Measurements from ENCODE around the gene ITPK1. TPM values are rescaled to one million over a fixed set of nuclear protein-coding genes. Genes with fewer than 3 reads are reported as not detected.
A peak's percentile ranks its signal among the peaks of the same experiment; 100 is the strongest.

The ITPK1 gene
- total and polyA plus RNA-seq, 7 experiments from 2014 or later = 10.2 to 71.8 (median 21.3) TPM

- Histone ChIP-seq H3K27me3 (ENCODE audit: control insufficient read depth in 2 of 2, insufficient read depth in 2 of 2, low read length in 2 of 2) (no peaks in the 10 kb centered on the region), H3K4me1 (ENCODE audit: control insufficient read depth in 2 of 2, insufficient read depth in 2 of 2, low read length in 2 of 2) (no peaks in the 10 kb centered on the region), H3K27ac (ENCODE audit: low read depth, low read length) (no peak overlapping the region), H3K36me3 (ENCODE audit: control insufficient read depth in 2 of 3, insufficient read depth in 3 of 3, low read length in 3 of 3) (no peaks in the 10 kb centered on the region), H3K4me3 (ENCODE audit: low read length) (no peak overlapping the region), H3K9me3 (ENCODE audit: control insufficient read depth in 2 of 3, low read length in 3 of 3) (no peaks in the 10 kb centered on the region)
- Mint-ChIP-seq H3K36me3 (no peaks in the 10 kb centered on the region), H3K27me3 (no peaks in the 10 kb centered on the region), H3K4me1 (peaks cover 19 to 58% (median 27%) of the 10 kb centered on the region in 7 donors), H3K4me3 (no peak overlapping the region), H3K27ac (peak overlapping the region in 1 of 9 donors; percentile 45), H3K9me3 (no peaks in the 10 kb centered on the region)
- DNase-seq (no peak), ATAC-seq (no peak)
- ChIA-PET POLR2A (interaction anchor here (0.9 kb wide), 1 partner anchor 164 kb away, joined by 3 read pairs; no protein-coding TSS in a partner anchor), CTCF (no interaction called here)
- intact Hi-C loops (cut with micrococcal nuclease) = no loop called here
These were observed 74.7 kb downstream of the ITPK1 start for GRCh38 chr14:93040982-93041381.

GRCh38 chr14:93040443-93040842, 75.3 kb downstream of the ITPK1 start:
- intact Hi-C loops (cut with micrococcal nuclease) = no loop called here
- POLR2A ChIA-PET = interaction anchor here (0.9 kb wide), 1 partner anchor 165 kb away, joined by 3 read pairs; no protein-coding TSS in a partner anchor
- Histone ChIP-seq H3K27me3 (ENCODE audit: control insufficient read depth in 2 of 2, insufficient read depth in 2 of 2, low read length in 2 of 2) (no peaks in the 10 kb centered on the region), H3K4me3 (ENCODE audit: low read length) (no peak overlapping the region), H3K27ac (ENCODE audit: low read depth, low read length) (no peak overlapping the region), H3K4me1 (ENCODE audit: control insufficient read depth in 2 of 2, insufficient read depth in 2 of 2, low read length in 2 of 2) (no peaks in the 10 kb centered on the region), H3K36me3 (ENCODE audit: control insufficient read depth in 2 of 3, insufficient read depth in 3 of 3, low read length in 3 of 3) (no peaks in the 10 kb centered on the region), H3K9me3 (ENCODE audit: control insufficient read depth in 2 of 3, low read length in 3 of 3) (no peaks in the 10 kb centered on the region)
- H3K9me3 Mint-ChIP-seq = no peaks in the 10 kb centered on the region
- peak overlapping the region in 1 of 9 donors; percentile 45 for H3K27ac Mint-ChIP-seq
- CTCF ChIA-PET = no interaction called here
- DNase-seq = no peak
- no peak overlapping the region for H3K4me3 Mint-ChIP-seq
- peaks cover 19 to 54% (median 25%) of the 10 kb centered on the region in 7 donors for H3K4me1 Mint-ChIP-seq
- no peaks in the 10 kb centered on the region for H3K27me3 Mint-ChIP-seq
- H3K36me3 Mint-ChIP-seq = no peaks in the 10 kb centered on the region
- ATAC-seq = no peak

GRCh38 chr14:93039649-93040315, 75.9 kb downstream of the ITPK1 start:
- POLR2A ChIA-PET = interaction anchor here (0.9 kb wide), 1 partner anchor 166 kb away, joined by 3 read pairs; no protein-coding TSS in a partner anchor
- no peak for ATAC-seq

DNA sequence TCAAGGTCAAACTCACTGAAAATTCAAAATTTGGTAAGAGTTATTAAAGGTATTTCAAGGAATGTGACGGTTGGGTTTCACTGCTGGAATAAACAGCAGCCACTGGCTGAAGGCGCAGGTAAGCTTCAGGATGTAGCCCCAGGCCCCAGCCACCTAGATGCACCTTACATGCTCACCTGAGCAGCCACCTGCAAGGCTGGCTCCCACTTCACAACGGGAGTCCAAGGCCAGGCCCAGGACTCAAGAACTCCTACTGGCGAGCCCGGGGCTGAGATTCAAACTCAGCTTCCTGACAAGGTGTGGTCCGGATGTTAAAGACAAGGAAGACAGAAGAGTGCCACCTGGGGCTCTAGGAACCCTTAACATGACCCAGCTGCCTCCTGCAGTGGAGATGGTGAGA, 78.4 kb downstream of the ITPK1 start:
- H3K4me1 Mint-ChIP-seq = peaks cover 31 to 55% (median 42%) of the 10 kb centered on the region in 7 donors

More at GRCh38 chr14:93039649-93040315, 75.9 kb downstream of the ITPK1 start:
- Mint-ChIP-seq H3K36me3 (no peaks in the 10 kb centered on the region), H3K27ac (peak overlapping the region in 2 of 9 donors; percentile 6 to 80), H3K27me3 (no peaks in the 10 kb centered on the region), H3K4me1 (peaks cover 23 to 53% (median 28%) of the 10 kb centered on the region in 7 donors), H3K9me3 (no peaks in the 10 kb centered on the region), H3K4me3 (no peak overlapping the region)
- Histone ChIP-seq H3K27me3 (ENCODE audit: control insufficient read depth in 2 of 2, insufficient read depth in 2 of 2, low read length in 2 of 2) (no peaks in the 10 kb centered on the region), H3K9me3 (ENCODE audit: control insufficient read depth in 2 of 3, low read length in 3 of 3) (no peaks in the 10 kb centered on the region), H3K27ac (ENCODE audit: low read depth, low read length) (no peak overlapping the region), H3K36me3 (ENCODE audit: control insufficient read depth in 2 of 3, insufficient read depth in 3 of 3, low read length in 3 of 3) (no peaks in the 10 kb centered on the region), H3K4me1 (ENCODE audit: control insufficient read depth in 2 of 2, insufficient read depth in 2 of 2, low read length in 2 of 2) (peaks cover 0 to 2% of the 10 kb centered on the region in 2 donors), H3K4me3 (ENCODE audit: low read length) (no peak overlapping the region)
- CTCF ChIA-PET = no interaction called here
- intact Hi-C loops (cut with micrococcal nuclease) = no loop called here
- no peak for DNase-seq

GRCh38 chr14:93036652-93037345, 78.9 kb downstream of the ITPK1 start:
- no peak overlapping the region for H3K4me3 ChIP-seq (ENCODE audit: low read length)
- H3K9me3 ChIP-seq (ENCODE audit: control insufficient read depth in 2 of 3, low read length in 3 of 3) = no peaks in the 10 kb centered on the region
- DNase-seq (no peak), ATAC-seq (no peak)
- intact Hi-C loops (cut with micrococcal nuclease) = no loop called here
- peaks cover 29 to 50% (median 37%) of the 10 kb centered on the region in 7 donors for H3K4me1 Mint-ChIP-seq
- no peaks in the 10 kb centered on the region for H3K9me3 Mint-ChIP-seq
- no peak overlapping the region for H3K4me3 Mint-ChIP-seq
- ChIA-PET POLR2A (no interaction called here), CTCF (no interaction called here)
- no peak overlapping the region for H3K27ac ChIP-seq (ENCODE audit: low read depth, low read length)
- no peaks in the 10 kb centered on the region for H3K27me3 ChIP-seq (ENCODE audit: control insufficient read depth in 2 of 2, insufficient read depth in 2 of 2, low read length in 2 of 2)
- no peaks in the 10 kb centered on the region for H3K36me3 Mint-ChIP-seq
- H3K36me3 ChIP-seq (ENCODE audit: control insufficient read depth in 2 of 3, insufficient read depth in 3 of 3, low read length in 3 of 3) = no peaks in the 10 kb centered on the region
- H3K4me1 ChIP-seq (ENCODE audit: control insufficient read depth in 2 of 2, insufficient read depth in 2 of 2, low read length in 2 of 2) = peaks cover 13 to 17% of the 10 kb centered on the region in 2 donors
- H3K27ac Mint-ChIP-seq = peak overlapping the region in 4 of 9 donors; percentile 10 to 63 (median 24)
- H3K27me3 Mint-ChIP-seq = no peaks in the 10 kb centered on the region

More for the DNA sequence above, 78.4 kb downstream of the ITPK1 start:
- Mint-ChIP-seq H3K27ac (peak overlapping the region in 5 of 9 donors; percentile 10 to 81 (median 52)), H3K9me3 (no peaks in the 10 kb centered on the region), H3K36me3 (no peaks in the 10 kb centered on the region), H3K27me3 (no peaks in the 10 kb centered on the region), H3K4me3 (no peak overlapping the region)
- H3K9me3 ChIP-seq (ENCODE audit: control insufficient read depth in 2 of 3, low read length in 3 of 3) = no peaks in the 10 kb centered on the region
- ATAC-seq (no peak), DNase-seq (no peak)
- no peak overlapping the region for H3K4me3 ChIP-seq (ENCODE audit: low read length)
- peaks cover 13 to 17% of the 10 kb centered on the region in 2 donors for H3K4me1 ChIP-seq (ENCODE audit: control insufficient read depth in 2 of 2, insufficient read depth in 2 of 2, low read length in 2 of 2)
- H3K27me3 ChIP-seq (ENCODE audit: control insufficient read depth in 2 of 2, insufficient read depth in 2 of 2, low read length in 2 of 2) = no peaks in the 10 kb centered on the region
- no peaks in the 10 kb centered on the region for H3K36me3 ChIP-seq (ENCODE audit: control insufficient read depth in 2 of 3, insufficient read depth in 3 of 3, low read length in 3 of 3)
- H3K27ac ChIP-seq (ENCODE audit: low read depth, low read length) = no peak overlapping the region
- POLR2A ChIA-PET = no interaction called here
- CTCF ChIA-PET = no interaction called here
- intact Hi-C loops (cut with micrococcal nuclease) = no loop called here

GRCh38 chr14:93035917-93036651, 79.6 kb downstream of the ITPK1 start:
- peaks cover 24 to 43% (median 33%) of the 10 kb centered on the region in 7 donors for H3K4me1 Mint-ChIP-seq

More at GRCh38 chr14:93035917-93036651, 79.6 kb downstream of the ITPK1 start:
- no peaks in the 10 kb centered on the region for H3K36me3 Mint-ChIP-seq
- Histone ChIP-seq H3K36me3 (ENCODE audit: control insufficient read depth in 2 of 3, insufficient read depth in 3 of 3, low read length in 3 of 3) (no peaks in the 10 kb centered on the region), H3K27me3 (ENCODE audit: control insufficient read depth in 2 of 2, insufficient read depth in 2 of 2, low read length in 2 of 2) (no peaks in the 10 kb centered on the region), H3K4me1 (ENCODE audit: control insufficient read depth in 2 of 2, insufficient read depth in 2 of 2, low read length in 2 of 2) (peaks cover 13 to 17% of the 10 kb centered on the region in 2 donors), H3K4me3 (ENCODE audit: low read length) (no peak overlapping the region), H3K27ac (ENCODE audit: low read depth, low read length) (no peak overlapping the region), H3K9me3 (ENCODE audit: control insufficient read depth in 2 of 3, low read length in 3 of 3) (no peaks in the 10 kb centered on the region)
- peak overlapping the region in 1 of 9 donors; percentile 30 for H3K27ac Mint-ChIP-seq
- no peak for DNase-seq
- no peaks in the 10 kb centered on the region for H3K27me3 Mint-ChIP-seq
- ChIA-PET POLR2A (no interaction called here), CTCF (no interaction called here)
- intact Hi-C loops (cut with micrococcal nuclease) = loop anchor here (2.0 kb wide), 2 partner anchors 77 to 79 kb away; partner anchors contain the start of gene ITPK1 (in 1 of the 2)
- peak; percentile 37 for ATAC-seq
- no peak overlapping the region for H3K4me3 Mint-ChIP-seq
- H3K9me3 Mint-ChIP-seq = no peaks in the 10 kb centered on the region
